GM12878 (cell line): ENCODE measurements around the gene RSPRY1. TPM values are rescaled to one million over a fixed set of nuclear protein-coding genes. Genes with fewer than 3 reads are reported as not detected.

Source experiments
- ATAC-seq: fragments of 200-7000 bp; cut with Tn5 transposase; 3 replicates; pipeline ENCODE4 v1.9.1; 2020; ENCODE audit warnings: mild to moderate bottlenecking, moderate library complexity
- BruUV-seq: library from RNA; stranded (reverse); fragments of 400-500 nt; replicated peaks from 2 replicates; lab custom pipeline; 2021; lab: Mats Ljungman, UMichigan
- CTCF ChIA-PET: fragments of 300-600 bp; sonication (Branson Sonifier 250); formaldehyde crosslinking; extraction: SDS; loops from one replicate; lab custom pipeline; 2021; ENCODE audit warnings: inconsistent platforms; lab: Yijun Ruan, JAX
- POLR2A ChIA-PET: fragments of 350-600 bp; formaldehyde crosslinking; extraction: SDS; loops from one replicate; lab custom pipeline; 2021; ENCODE audit warnings: inconsistent platforms; lab: Charles Lee
- RAD21 ChIA-PET: fragments of 300-600 bp; sonication (Branson Sonifier 250); formaldehyde crosslinking; loops from one replicate; lab custom pipeline; 2023; ENCODE audit warnings: antibody characterized with exemption; ENCODE audit not compliant: unreplicated experiment; lab: Charles Lee
- SMC1A ChIA-PET: fragments of 300-600 bp; sonication (Branson Sonifier 250); formaldehyde crosslinking; loops from one replicate; lab custom pipeline; 2023; ENCODE audit not compliant: unreplicated experiment, uncharacterized antibody; lab: Charles Lee
- DNase-seq: peaks from one replicate; pipeline ENCODE4 v3.0.0-alpha.2; 2011; ENCODE audit warnings: low read depth, low spot score
- FAIRE-seq: peaks from 3 replicates; lab custom pipeline; 2011; peaks lifted over from hg19 to GRCh38; lab: Jason Lieb, UNC
- H2AFZ ChIP-seq: 2 replicates; pipeline ENCODE4 v1.6.0; 2011; ENCODE audit warnings: low read depth, low read length, control low read depth; ENCODE audit not compliant: control insufficient read depth
- H3K27ac ChIP-seq: 2 replicates; pipeline ENCODE4 v1.5.1; 2011; ENCODE audit warnings: control low read depth; ENCODE audit not compliant: control insufficient read depth, insufficient read depth
- H3K27me3 ChIP-seq, 2 experiments: replicated peaks in 1 of 2; 2 replicates each; pipeline versions ENCODE4 v1.6.0 to v1.6.1; 2011; ENCODE audit warnings: low read length in 1 of 2; ENCODE audit not compliant: control insufficient read depth in 2 of 2, insufficient read depth in 2 of 2
- H3K36me3 ChIP-seq, 2 experiments: 2 replicates each; pipeline ENCODE4 v1.5.1; 2011; ENCODE audit warnings: low read length in 1 of 2; ENCODE audit not compliant: control insufficient read depth in 2 of 2, insufficient read depth in 2 of 2
- H3K4me1 ChIP-seq: 2 replicates; pipeline ENCODE4 v1.6.1; 2011; ENCODE audit warnings: mild to moderate bottlenecking, low read length, moderate library complexity, mixed read lengths; ENCODE audit not compliant: control insufficient read depth, insufficient read depth
- H3K4me2 ChIP-seq: 2 replicates; pipeline ENCODE4 v1.6.0; 2011; ENCODE audit warnings: control low read depth; ENCODE audit not compliant: control insufficient read depth, insufficient read depth
- H3K4me3 ChIP-seq: fragments of 200-600 bp; sonication (generic); 2 replicates; pipeline ENCODE4 v1.5.1; 2016
- H3K79me2 ChIP-seq: 2 replicates; pipeline ENCODE4 v1.6.0; 2011; ENCODE audit warnings: low read length; ENCODE audit not compliant: control insufficient read depth, insufficient read depth
- H3K9ac ChIP-seq: 2 replicates; pipeline ENCODE4 v1.8.0; 2011; ENCODE audit warnings: low read length, control low read depth, mixed read lengths; ENCODE audit not compliant: control insufficient read depth, insufficient read depth
- H3K9me3 ChIP-seq: replicated peaks from 3 replicates; pipeline ENCODE4 v1.5.1; 2011; ENCODE audit warnings: mild to moderate bottlenecking, low read length; ENCODE audit not compliant: control insufficient read depth, insufficient read depth
- H4K20me1 ChIP-seq: 2 replicates; pipeline ENCODE4 v1.6.0; 2011; ENCODE audit not compliant: control insufficient read depth, insufficient read depth
- CHD1 ChIP-seq: IDR thresholded peaks from 2 replicates; pipeline ENCODE4 v1.6.1; 2012; ENCODE audit warnings: low read depth, low read length, improper control_type of control experiment
- ELK1 ChIP-seq: IDR thresholded peaks from 2 replicates; pipeline ENCODE4 v1.6.1; 2012; ENCODE audit warnings: low read depth, low read length, improper control_type of control experiment
- IRF4 ChIP-seq: IDR thresholded peaks from 2 replicates; pipeline ENCODE4 v1.6.1; 2011; ENCODE audit warnings: low read depth, low read length
- LARP7 ChIP-seq: fragments of 450-650 bp; IDR thresholded peaks from 2 replicates; pipeline ENCODE4 v1.6.1; 2017; ENCODE audit warnings: mild to moderate bottlenecking
- MTA3 ChIP-seq: IDR thresholded peaks from 2 replicates; pipeline ENCODE4 v1.6.1; 2012; ENCODE audit warnings: low read length, inconsistent platforms, borderline replicate concordance
- PAX8 ChIP-seq: fragments of 450-650 bp; IDR thresholded peaks from 2 replicates; pipeline ENCODE4 v1.6.1; 2017; ENCODE audit warnings: mild to moderate bottlenecking, moderate library complexity
- RFX5 ChIP-seq: IDR thresholded peaks from 2 replicates; pipeline ENCODE4 v1.6.1; 2011; ENCODE audit warnings: low read depth, low read length, improper control_type of control experiment
- SIX5 ChIP-seq: IDR thresholded peaks from 2 replicates; pipeline ENCODE4 v1.6.1; 2011; ENCODE audit warnings: mild to moderate bottlenecking, low read depth, low read length, moderate library complexity; ENCODE audit not compliant: severe bottlenecking
- ZNF687 ChIP-seq: fragments of 450-650 bp; IDR thresholded peaks from 2 replicates; pipeline ENCODE4 v1.6.1; 2017; ENCODE audit warnings: mild to moderate bottlenecking, moderate library complexity
- WGBS: methylation state at CpG from one replicate; pipeline ENCODE4 v1.1.6; 2016; ENCODE audit warnings: low lambda C conversion rate; ENCODE audit not compliant: insufficient replicate concordance, insufficient coverage; ENCODE audit errors: missing lambda C conversion rate; 5-methylcytosine and 5-hydroxymethylcytosine counted together
- in situ Hi-C: fragments of 300-500 bp; cut with MboI; formaldehyde crosslinking; loops from 9 replicates; pipeline ENCODE4 v1.14.3; 2018; ENCODE audit warnings: mixed read lengths
- intact Hi-C: fragments of 100-400 bp; cut with micrococcal nuclease; formaldehyde crosslinking; loops from one replicate; pipeline ENCODE4 v1.14.2; 2022; ENCODE audit not compliant: unreplicated experiment
- polyA plus RNA-seq, 11 experiments: library from polyadenylated mRNA; depleted of rRNA in 4 of 11; unstranded in 6 of 11; stranded (reverse) in 5 of 11; fragments of >200 nt; fragmentation: Nextera tagmentation in 4 of 11; fragmentation: Illumina TruSeq in 1 of 11; extraction: Ambion mirVana in 4 of 11; extraction: Trizol in 1 of 11; gene quantifications; 1 replicate in 1 of 11; 2 replicates in 10 of 11; pipeline versions ENCODE4 v1.2.1 to v1.2.3, GENCODE V29; 2011 to 2016; ENCODE audit warnings: inconsistent platforms in 2 of 11, missing spikeins in 2 of 11, low read depth in 1 of 11
- total RNA-seq, 4 experiments: library from RNA; depleted of rRNA in 3 of 4; stranded (reverse); fragments of >200 nt in 3 of 4; fragmentation: Illumina TruSeq in 1 of 4; extraction: Trizol in 1 of 4; gene quantifications; 2 replicates each; pipeline versions ENCODE4 v1.2.1 to v1.2.3, GENCODE V29; 2013 to 2021

Gene RSPRY1
- total and polyA plus RNA-seq, 10 of the 15 experiments (the other 5 are each of a cell fraction or from before 2014, with no cell fraction given), result 18.5 to 57.0 (median 41.2) TPM

GRCh38 chr16:57264950-57265371 is 78.8 kb downstream of the RSPRY1 start:
- H3K27ac ChIP-seq, result no peak overlapping the region
- no peak for ATAC-seq
- H3K27me3 ChIP-seq, result no peaks in the 10 kb centered on the region
- no peaks in the 10 kb centered on the region for H3K9me3 ChIP-seq
- H2AFZ ChIP-seq, result no peak overlapping the region
- intact Hi-C loops (no loop called here), in situ Hi-C loops (no loop called here)
- ChIA-PET RAD21 (no interaction called here), CTCF (no interaction called here), SMC1A (no interaction called here), POLR2A (interaction anchor here (0.6 kb wide), 1 partner anchor 21 kb away, joined by 3 read pairs; no protein-coding TSS in a partner anchor)
- no peaks in the 10 kb centered on the region for H4K20me1 ChIP-seq
- BruUV-seq, result no TSS peak
- no peak for FAIRE-seq
- no peaks in the 10 kb centered on the region for H3K36me3 ChIP-seq
- TF ChIP-seq IRF4, result no peak
- no peak for DNase-seq
- no peaks in the 10 kb centered on the region for H3K79me2 ChIP-seq
- H3K4me2 ChIP-seq, result no peak overlapping the region
- H3K9ac ChIP-seq, result no peak overlapping the region
- peaks cover 3% of the 10 kb centered on the region for H3K4me1 ChIP-seq
- no peak overlapping the region for H3K4me3 ChIP-seq
- WGBS, result 69% methylated on average over 11 of the region's 11 CpGs

- Histone ChIP-seq H3K27me3 (no peaks in the 10 kb centered on the region), H3K27ac (no peak overlapping the region), H3K4me2 (no peak overlapping the region), H4K20me1 (no peaks in the 10 kb centered on the region), H2AFZ (no peak overlapping the region), H3K4me3 (no peak overlapping the region), H3K4me1 (no peaks in the 10 kb centered on the region), H3K9ac (no peak overlapping the region), H3K79me2 (no peaks in the 10 kb centered on the region), H3K9me3 (no peaks in the 10 kb centered on the region), H3K36me3 (no peaks in the 10 kb centered on the region)
- intact Hi-C loops, result no loop called here
- 54% methylated on average over 14 of the region's 16 CpGs for WGBS
- no TSS peak for BruUV-seq
- SMC1A ChIA-PET, result interaction anchor here (0.9 kb wide), 1 partner anchor 9 kb away, joined by 3 read pairs; no protein-coding TSS in a partner anchor
- POLR2A ChIA-PET, result interaction anchor here (0.6 to 0.7 kb wide), 3 partner anchors 23 to 205 kb away, joined by 3 to 10 read pairs (median 3); no protein-coding TSS in a partner anchor
- RAD21 ChIA-PET, result interaction anchor here (0.7 kb wide), 1 partner anchor 81 kb away, joined by 3 read pairs; no protein-coding TSS in a partner anchor
- in situ Hi-C loops, result no loop called here
- no peak for FAIRE-seq
- CTCF ChIA-PET, result interaction anchor here (0.6 kb wide), 1 partner anchor 1522 kb away, joined by 3 read pairs; no protein-coding TSS in a partner anchor
- DNase-seq, result no peak
- no peak for ATAC-seq
- TF ChIP-seq ZNF687 (no peak), CHD1 (no peak), MTA3 (no peak), PAX8 (no peak), LARP7 (no peak), SIX5 (no peak), RFX5 (no peak), ELK1 (no peak)
Observed at GRCh38 chr16:57265850-57266530, 79.9 kb downstream of the RSPRY1 start.
